GM21390 (cell line): ENCODE measurements around the gene RNF150.

ENCODE experiments used
- ATAC-seq: cut with Tn5 transposase; IDR thresholded peaks from one replicate; pipeline ENCODE4 v1.9.1; 2021; ENCODE audit not compliant: unreplicated experiment

The RNF150 gene

DNA sequence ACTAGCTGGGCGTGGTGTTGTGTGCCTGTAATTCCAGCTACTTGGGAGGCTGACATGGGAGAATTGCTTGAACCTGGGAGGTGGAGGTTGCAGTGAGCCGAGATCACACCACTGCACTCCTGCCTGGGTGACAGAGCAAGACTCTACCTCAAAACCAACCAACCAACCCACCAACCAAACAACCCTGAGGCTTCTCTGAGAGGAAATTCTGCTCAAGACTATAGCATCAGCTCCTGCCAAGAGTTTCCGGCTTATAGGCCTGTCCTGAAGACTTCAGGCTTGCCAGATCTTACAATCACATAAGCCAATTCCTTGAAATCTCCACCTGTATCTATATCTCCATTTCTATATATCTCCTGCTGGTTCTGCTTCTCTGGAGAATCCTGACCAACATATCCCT is 203.3 kb downstream of the RNF150 start:
- no peak for ATAC-seq

DNA sequence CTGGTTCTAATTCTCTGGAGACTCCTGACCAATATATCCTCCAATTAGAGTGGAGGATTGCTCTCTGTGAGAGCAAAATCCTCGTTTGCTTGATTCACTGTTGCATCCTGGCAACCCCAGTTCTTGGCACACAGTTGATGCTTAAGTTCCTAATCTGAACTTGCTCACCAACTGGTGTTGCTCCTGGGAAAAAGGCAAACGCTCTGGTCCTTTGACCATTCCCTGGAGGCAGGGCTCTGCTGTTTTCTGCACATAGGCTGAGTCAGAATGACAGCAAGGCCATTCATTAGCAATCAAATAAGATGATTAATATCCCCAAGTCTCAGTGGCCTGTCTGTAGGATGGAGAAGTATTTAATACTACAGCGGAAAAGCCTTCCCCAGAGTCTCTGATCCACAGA is 204.4 kb downstream of the RNF150 start:
- no peak for ATAC-seq

DNA sequence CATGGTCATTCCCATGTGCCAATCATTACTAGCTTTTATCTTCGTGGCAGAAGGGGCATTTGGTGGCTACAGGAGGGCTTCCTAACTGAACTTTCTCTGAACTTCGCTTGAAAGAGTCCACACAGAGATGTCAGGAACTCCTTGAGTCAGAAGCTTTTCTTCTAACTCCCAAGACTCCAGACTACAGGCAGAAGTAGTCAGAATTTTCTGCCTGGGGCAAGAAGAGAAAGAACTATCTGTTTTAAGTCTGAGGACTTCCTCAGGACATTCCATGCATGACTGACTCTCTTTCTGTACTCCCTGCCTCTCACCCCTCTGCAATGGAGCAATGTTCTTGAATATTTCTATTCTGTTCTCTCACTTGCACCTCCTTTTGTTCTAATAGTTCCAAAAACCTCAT is 206.6 kb downstream of the RNF150 start:
- ATAC-seq, result no peak

DNA sequence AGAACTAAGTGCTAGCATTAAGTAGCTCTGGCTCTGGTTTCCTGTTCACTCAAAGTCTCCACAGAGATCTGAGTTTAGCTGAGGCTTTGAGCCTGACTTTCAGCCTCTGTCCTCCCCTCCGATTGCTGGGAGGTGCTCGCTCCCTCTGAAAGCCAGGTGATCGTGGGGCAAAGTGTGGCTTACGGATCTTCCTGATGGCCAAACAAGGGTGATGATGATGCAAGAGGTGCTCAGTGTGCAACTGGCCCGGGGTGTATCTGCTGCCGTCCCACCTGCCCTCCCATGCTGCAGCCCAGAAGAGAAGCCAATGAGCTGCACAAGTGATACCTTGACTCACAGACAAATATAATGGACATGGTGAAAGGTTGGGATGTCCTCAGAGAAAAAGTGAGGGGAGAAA is 207.9 kb downstream of the RNF150 start:
- no peak for ATAC-seq

DNA sequence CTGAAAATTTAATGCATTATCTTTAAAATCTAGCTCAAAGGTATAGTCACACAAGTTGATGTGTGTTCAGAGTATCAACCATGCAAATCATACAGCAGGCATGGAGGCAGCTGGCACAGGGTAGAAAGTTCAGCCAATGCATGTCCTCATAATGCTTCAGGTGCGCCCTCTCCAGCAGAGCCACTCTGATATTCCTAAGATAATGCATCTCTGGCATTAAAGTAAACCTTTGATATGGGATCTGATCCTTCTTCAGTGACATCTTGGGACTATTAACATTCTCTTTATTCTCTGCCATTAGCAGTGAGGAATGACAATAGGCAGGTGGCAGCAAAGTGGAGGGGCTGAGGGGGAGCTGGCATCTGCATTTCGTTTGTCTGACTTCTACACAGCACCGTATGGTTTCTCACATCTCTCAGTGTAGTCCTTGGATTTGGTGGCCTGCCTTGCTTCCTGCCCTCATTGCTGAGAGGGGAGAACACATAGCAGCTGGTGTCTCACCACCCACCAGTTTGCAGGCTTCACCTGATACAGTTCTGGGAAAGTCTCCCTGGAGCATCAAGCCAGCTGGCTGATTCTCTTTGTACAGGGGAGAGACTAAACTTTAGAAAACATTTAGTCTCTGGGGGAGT is 208.4 kb downstream of the RNF150 start:
- ATAC-seq, result no peak

DNA sequence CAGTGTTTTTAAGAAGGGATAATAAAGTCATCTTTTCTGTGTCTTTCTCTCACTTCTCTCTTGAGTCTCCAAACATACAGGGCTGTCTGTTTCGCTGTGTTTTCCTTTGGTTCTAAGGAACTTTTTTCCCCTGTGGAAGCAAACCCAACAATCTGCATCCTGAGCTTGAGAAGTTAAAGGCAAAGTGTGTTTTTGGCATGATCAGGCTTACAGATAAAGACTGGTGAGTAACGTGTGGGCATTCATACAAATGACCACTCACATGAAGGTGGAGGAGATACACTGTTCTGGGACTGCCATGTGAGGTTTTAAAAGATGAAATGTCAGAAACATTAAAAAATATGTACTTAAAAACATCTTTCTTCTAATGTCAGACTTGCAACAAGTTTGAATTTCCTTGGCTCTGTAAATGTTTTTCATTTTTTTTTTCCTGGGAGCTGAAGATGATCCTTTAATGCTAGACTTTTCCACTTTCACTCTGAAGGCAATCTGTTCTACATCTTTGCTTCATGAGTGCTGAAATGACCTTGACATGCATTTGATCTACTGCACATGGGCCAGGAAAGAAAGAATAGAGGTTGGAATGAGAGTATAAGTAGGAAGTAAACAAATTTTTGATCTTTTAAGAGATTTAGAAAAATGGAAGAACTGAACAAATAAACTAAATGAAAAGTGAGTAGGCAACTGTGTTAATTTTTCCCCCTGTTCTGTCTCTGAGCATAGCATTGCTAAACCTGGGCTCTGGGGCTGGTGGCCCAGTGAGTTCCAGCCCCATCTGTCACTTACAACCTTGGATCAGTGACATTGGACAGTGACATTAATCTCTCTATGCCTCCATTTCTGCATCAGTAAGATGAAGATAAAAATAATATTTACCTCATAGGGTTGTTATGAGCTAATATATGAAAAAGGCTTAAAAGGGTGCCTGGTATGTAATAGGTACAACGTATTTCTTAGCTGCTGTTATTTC is 226.0 kb downstream of the RNF150 start:
- ATAC-seq, result no peak

DNA sequence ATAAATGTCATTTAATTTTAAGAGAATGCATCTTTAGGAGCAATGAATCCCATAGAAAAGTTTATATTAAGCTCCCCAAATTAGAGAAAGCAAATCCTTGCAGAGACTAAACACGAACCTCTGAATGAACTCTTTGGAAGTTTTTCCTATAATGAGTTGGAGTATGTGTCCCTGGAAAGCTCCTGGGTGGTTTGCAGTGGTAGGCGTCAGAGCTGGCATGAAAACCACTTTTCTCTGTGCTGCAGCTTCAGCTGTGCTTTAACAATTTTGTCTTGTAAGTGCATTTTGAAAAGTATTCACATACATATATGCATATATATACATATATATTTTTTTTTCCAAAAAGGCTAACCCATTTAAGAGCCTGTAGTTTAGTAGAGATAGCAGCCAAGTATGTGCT is 228.4 kb downstream of the RNF150 start:
- ATAC-seq, result no peak

DNA sequence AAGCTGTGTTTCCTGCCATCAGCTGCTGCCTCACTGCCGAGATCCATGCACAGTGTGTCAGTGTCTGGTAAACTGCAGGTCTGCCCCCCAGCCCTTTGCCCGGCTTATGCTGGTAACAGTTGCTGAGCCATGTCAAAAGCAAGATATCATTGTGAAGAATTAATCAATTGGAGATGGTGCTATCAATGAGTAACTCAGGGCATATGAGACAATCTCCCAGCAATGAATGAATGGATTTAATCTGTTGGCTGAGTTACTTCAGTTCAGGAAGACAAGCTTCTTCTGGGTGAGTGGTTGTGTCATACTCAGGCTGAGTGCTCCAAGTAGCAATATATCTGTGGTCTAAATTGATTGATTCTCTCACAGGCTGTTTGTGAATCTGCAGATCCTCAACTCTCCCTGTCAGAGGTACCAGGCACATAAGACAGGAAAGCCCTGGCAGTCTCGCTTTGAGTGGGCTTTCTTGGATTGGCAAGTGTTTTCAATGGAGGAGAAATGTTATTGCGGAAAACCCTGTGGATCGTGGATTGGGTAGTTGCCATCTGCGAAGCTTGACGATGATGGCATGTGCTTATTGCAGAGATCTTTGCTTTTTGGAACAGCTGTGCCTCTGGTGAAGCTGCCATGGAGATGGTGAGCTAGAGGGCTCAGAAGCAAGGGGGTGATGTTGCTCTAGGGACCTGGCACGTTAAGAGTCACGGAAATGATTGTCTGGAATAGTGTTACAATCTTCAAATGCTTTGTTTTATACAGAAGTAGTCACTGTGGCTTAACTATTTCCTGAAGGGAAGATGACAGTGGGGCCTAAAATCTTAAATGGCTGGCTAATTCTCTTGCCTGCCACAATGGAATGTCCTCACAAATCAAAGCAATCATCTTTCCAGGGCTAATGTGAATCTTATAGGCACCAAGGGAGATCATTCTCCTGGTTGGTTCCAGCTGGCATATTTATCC is 229.5 kb downstream of the RNF150 start:
- ATAC-seq, result no peak

DNA sequence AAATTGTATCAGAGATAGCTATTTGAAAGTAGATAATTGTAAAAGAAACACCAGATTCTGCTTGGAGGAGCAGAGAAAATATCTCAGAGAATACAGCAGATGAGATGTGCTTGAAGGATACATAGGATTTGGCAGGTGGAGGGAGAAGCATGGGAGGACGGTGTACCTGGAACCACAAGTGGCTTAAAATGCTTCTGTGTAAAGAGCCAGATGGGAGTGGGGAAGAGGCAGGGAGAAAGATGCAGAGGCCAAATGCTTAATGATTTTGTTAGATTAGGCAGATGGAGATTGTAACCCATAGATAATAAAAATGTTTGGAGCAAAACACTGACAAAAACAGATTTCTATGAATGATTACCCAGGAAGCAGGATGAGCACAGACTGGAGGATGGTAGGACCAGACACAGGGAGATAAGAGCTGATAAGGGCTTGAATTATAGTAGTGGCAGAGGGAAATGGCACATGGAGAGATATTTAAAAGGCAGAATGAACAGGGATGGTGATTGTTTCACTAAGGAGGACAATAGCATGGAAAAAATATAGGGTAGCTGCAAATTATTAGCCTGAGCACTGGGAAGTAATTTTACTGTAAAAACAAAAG is 231.4 kb downstream of the RNF150 start:
- ATAC-seq, result no peak

DNA sequence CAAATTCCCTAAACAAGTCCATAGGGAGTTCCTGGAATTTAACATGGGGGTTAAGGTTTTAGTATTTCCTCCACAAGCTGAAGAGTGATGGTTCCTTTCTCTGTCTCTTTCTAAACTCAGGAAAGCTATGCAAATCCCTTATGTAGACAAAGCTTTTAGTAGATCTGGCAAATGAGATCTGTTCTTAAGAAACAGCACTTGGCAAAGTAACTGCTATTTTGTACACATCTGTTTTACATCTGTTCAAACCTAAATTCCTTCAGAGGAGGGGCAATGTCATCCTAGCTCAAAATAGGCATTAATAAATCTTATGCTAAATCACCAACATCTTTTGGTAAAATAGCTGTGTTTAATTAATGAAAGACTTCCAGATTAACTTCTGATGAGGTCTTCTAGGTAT is 239.3 kb downstream of the RNF150 start:
- no peak for ATAC-seq

DNA sequence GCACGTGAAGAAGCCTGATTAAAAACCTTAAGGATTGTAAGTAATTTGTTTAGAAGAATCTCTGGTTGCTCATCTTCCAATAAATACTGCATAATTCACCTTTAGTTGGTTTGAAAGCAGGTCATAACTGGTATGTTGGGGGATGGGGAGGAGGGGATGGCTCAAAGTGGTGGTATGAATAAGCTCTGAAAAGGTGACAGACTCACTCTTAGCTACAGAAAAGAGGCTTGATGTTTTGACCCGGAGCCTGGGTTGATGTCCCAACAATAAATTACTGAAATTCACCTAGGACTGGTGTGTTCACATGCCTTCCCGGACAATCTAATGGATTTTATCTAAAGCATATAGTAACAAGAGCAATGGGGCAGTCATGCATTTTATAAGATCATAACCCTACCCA is 245.2 kb downstream of the RNF150 start:
- no peak for ATAC-seq

DNA sequence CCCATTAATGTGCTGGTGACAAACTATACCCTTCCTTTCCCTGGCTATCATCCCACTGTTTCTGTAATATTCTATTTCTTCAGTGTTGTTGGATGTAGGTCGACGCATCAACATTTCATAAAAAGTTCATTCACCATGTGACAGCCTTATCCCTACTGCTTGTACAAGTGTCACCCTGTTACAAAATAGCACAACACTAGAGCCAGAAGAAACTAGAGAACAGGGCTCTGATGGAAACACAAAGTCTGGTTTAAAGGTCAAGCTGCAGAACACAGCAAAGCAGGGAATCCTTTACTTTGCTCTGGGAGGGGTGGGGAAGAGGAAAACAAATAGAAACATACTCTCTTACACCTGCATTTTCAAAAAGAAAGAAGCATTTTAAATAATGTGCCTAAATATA is 245.8 kb downstream of the RNF150 start:
- no peak for ATAC-seq

DNA sequence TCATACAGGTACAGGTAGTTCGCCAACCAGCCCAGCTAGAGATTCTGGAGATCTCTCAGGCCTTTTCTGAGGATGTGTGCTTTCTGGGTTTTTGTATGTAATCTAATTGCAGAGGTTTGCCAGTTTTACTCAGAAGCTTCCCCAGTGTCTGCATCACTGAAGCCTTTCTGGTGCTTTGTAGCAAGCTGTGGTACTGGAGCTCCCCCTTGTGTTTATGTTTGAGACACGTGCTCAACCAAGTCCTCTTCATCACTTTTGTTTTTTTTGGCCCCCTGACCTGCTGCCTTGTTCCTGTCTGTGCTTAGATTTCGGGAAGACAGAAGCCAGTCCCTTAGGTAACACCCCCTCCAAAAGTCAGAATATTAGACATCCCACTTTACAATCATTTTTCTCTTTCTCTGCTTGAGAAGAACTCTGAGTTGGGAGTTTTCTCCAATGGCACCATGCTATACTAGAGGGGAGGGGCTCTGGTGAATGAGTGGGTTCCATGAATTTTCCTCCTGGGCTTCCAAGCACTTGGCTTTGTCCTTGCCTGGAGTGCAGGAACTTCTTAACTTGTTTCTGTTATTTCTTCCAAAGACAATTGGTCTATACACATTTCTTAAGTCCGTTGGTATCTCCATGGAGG is 248.7 kb downstream of the RNF150 start:
- peak; percentile 94 for ATAC-seq

DNA sequence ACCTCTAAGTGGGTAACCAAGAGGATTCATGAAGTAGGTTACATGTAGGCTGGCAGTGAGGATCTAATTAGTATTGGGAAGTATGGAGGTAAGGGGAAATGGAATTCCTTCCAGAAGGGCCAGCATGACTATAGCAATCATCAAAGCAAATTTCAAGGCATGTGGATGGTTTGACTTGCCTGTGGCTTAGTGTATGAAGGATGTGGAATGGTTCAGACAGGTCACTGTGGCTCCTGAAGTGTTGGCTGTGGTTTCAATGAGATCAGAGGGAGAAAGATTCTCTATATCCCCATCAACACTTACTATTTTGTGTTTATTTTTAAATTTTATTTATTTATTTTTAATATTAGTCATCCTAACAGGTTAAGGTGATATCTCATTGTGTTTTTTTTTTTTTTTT is 255.5 kb downstream of the RNF150 start:
- no peak for ATAC-seq

DNA sequence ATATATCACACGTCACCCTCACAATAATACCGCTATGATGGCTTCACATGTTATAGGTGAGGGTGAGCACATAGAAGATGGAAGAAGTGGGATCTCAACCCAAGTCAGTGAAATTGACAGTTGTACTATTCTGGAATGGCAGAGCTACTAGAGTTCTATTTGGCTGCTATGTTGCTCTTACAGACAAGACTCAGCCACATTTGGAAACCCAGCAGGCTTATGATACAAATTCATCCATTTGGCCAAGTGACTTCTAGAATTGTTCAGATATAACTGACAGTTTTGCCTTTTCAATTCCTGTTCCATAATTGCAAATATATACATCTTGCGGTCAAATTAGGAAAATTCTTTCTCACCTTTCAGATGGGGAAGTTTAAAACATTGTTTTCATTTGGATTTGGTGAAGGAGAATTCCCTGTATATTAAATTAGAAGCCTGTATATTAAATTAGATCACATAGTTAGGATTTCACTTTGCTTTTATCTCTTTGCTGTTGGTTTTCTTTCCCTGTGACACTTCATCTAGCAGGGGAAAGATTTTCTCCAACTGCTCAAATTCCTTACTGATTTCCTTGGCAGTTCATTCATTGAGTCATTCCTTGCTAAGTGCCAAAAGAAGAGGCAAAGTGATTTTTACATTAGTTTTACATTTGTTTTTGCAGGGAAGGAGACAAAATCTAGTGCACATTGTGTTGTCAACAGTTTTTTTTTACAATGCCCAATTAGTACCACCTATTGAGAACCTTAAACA is 256.5 kb downstream of the RNF150 start:
- ATAC-seq, result no peak

DNA sequence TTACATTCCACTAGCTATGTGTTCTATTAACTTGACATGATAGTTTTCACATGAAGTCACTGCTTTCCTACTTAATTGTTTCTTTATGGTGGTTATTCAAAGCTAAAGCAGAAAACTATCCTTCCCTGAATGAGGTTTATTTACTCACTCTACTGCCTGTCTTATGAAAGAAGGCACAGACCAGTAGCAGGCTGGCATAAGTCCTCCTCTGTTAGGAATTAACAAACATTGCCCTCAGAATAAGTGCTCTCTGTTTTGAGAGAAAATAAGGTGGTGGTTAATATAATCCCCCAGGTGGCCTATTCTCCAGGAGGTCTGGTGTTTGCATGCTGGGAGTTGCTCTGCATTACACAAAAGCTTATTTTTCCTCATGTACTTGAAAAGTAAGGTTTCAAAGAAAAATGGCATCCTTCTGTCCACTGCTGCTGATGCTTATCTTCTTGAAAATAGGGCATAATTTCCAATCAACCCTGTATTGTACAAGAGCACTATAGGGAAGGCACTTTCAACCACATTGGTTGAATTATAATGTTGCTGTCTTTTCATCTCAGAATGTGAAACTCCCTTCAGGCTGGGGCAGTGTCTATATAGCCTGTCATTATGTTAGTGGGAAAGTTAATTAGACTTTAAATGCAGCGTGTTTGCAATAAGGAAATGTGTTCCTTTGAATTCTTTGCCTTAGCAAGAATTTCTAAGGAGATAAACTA is 257.4 kb downstream of the RNF150 start:
- no peak for ATAC-seq

DNA sequence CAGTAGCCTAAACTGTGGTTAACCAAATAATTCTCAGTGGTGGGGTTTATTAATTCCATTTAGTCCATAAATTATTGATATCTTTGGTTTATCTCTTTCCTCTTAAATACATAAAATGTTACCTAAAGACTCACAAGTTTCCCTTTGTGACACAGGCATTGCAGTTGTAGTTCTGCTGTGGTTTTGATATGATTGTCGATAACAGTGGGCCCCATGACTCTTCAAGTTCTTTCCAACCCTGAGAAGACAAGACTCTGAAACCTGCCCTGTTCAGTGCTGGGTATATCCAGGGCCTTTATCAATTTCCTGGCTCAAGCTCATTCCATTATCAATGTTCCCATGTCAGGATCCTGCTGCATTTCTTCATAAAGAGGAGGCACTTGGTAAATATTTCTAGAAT is 259.2 kb downstream of the RNF150 start:
- ATAC-seq, result no peak

DNA sequence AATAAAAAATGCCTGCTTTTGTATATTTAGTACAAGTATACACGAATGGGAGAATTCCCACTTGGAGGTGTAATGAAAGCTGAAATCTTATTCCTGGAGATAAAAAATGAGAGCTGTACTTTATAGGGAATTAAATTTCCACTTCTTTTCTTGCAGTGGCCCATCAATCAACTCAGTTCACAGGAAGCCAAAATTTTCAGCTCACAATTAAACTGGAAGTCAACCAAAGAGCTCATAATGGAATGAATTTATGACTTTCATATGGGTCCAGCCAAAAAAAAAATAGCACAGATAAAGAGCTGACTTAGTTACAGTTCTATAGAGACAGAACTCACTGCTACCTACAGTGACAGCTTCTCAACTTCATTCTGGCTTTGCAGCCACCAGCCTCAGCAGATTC is 261.9 kb downstream of the RNF150 start:
- ATAC-seq, result no peak

DNA sequence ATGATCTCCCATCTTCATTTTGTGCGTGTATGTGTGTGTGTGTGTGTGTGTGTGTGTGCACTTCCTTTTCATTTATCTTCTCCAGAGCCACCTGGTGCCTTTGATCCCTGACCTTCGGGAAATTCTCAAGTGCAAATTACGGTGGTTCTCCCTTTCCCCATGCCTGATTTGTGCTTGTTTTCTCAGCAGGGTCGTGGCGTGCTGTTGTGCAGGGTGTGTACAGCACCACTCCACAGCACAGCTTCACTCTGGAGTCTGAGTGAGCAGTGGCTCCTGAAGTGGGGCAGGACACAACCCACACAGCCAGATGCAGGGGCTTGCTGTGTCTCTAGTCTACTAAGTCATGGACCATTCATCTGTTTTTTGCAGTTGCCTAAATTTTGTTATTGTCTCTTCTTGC is 262.8 kb downstream of the RNF150 start:
- ATAC-seq, result no peak
